ENCODE results near the gene XYLT1.

The XYLT1 gene

DNA sequence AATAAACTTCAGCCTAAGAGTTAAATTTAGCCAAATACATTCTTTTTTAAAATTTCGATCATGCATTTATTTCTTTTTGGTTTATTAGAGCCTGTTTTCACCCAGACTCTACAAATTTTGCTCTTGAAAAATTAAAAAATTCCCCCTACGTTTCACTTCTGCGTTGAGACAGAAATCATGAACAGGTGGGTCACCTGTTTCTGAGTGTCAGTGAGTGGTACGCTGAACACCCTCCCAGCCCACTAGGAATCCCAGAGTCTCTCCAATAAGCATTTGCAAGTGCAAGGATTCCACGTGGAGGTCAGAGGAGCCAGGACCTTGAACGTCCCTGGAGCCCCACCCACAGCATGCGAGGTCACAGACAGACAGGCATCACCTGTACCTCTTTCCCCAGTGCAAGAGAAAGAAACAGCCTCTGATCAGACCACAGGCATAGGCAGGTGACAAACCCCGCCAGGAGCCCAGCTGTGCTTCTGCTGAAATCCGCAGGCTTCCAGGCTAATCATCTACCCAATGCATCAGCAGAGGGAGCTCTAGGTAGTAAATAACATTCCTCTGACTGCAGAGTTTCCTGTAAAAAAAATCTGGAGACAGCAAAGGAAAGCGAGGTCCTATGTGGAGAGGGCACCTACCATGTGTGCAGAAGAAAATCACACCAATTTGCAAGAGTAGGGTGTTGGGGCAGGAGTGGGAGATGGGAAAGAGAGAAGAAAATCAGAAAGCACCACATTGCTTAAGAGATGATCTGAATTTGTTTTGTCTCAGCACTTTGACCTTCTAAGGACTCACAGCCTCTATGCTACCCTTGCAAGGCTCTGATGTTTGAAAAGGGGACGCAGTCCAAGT lies 5.9 kb upstream of the XYLT1 start:
- Histone ChIP-seq H3K4me2 (peak overlapping the region; percentile 46; the same call in 1 of the 2 replicates), H3K4me3 (IDR thresholded peaks at IDR 0.05; ENCODE audit: insufficient read depth, low read depth, low read length) (no peak overlapping the region), H4K20me1 (ENCODE audit: insufficient read depth) (no peaks in the 10 kb centered on the region), H3K79me2 (ENCODE audit: insufficient read depth, low read depth) (no peaks in the 10 kb centered on the region), H3K36me3 (ENCODE audit: insufficient read depth) (no peaks in the 10 kb centered on the region), H3K27ac (peak overlapping the region; percentile 21; the same call in 1 of the 2 replicates), H3K27me3 (ENCODE audit: insufficient read depth, low read depth) (no peaks in the 10 kb centered on the region), H2AFZ (ENCODE audit: low read depth) (peak overlapping the region; percentile 66), H3K4me1 (ENCODE audit: low read depth, poor library complexity, severe bottlenecking) (peaks cover 13% of the 10 kb centered on the region), H3K9ac (no peak overlapping the region)
- TF ChIP-seq, protein P1, sequence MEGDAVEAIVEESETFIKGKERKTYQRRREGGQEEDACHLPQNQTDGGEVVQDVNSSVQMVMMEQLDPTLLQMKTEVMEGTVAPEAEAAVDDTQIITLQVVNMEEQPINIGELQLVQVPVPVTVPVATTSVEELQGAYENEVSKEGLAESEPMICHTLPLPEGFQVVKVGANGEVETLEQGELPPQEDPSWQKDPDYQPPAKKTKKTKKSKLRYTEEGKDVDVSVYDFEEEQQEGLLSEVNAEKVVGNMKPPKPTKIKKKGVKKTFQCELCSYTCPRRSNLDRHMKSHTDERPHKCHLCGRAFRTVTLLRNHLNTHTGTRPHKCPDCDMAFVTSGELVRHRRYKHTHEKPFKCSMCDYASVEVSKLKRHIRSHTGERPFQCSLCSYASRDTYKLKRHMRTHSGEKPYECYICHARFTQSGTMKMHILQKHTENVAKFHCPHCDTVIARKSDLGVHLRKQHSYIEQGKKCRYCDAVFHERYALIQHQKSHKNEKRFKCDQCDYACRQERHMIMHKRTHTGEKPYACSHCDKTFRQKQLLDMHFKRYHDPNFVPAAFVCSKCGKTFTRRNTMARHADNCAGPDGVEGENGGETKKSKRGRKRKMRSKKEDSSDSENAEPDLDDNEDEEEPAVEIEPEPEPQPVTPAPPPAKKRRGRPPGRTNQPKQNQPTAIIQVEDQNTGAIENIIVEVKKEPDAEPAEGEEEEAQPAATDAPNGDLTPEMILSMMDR (conservative IDR thresholded peaks at IDR 0.05; ENCODE audit: low read depth, low read length), result peak; percentile 84

DNA sequence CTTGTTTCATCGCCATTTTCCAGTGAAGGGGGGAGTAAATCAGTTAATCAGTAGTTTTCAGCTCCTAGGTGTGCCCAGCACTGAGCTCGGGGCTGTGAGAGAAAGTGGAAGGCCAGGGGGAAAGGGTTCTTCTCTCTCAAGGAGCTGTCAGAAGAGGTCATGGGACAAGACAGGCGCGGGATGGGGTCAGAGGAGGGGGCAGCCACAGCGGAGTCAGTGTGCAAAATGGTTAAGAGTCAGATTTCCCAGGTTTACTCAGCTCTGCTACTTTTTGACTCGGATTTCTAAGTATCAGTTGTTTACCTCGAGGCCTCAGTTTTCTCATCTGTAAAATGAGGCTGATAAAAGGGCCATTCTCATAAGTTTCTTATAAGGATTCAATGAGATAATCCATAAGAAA lies 4.3 kb upstream of the XYLT1 start:
- Histone ChIP-seq H2AFZ (ENCODE audit: low read depth) (no peak overlapping the region), H3K36me3 (ENCODE audit: insufficient read depth) (no peaks in the 10 kb centered on the region), H3K9ac (no peak overlapping the region), H3K27ac (no peak overlapping the region), H4K20me1 (ENCODE audit: insufficient read depth) (no peaks in the 10 kb centered on the region), H3K4me3 (IDR thresholded peaks at IDR 0.05; ENCODE audit: insufficient read depth, low read depth, low read length) (no peak overlapping the region), H3K79me2 (ENCODE audit: insufficient read depth, low read depth) (no peaks in the 10 kb centered on the region), H3K4me1 (ENCODE audit: low read depth, poor library complexity, severe bottlenecking) (peaks cover 13% of the 10 kb centered on the region), H3K4me2 (no peak overlapping the region), H3K27me3 (ENCODE audit: insufficient read depth, low read depth) (no peaks in the 10 kb centered on the region)
- TF ChIP-seq, protein P1 (conservative IDR thresholded peaks at IDR 0.05; ENCODE audit: low read depth, low read length), result no peak

DNA sequence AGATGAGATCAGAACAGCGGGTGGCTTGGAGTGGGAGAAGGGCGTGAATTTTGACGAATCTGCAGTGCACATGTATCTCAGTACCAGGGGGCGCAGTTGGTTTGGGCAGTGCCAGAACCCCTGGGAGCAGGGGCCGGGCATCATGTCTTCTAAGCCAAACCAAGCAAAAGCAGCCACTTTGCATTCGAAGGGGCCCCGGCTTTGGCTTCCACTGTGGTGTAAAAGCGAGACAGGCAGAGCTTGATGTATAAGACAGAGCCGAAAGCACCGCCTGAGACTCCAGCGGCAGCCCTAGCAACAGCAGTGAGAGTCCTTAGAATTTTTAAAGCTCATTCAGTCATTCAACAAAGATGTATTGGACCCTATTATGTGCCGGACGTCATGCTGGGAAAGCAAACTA lies 3.8 kb upstream of the XYLT1 start:
- Histone ChIP-seq H4K20me1 (ENCODE audit: insufficient read depth) (no peaks in the 10 kb centered on the region), H3K4me3 (IDR thresholded peaks at IDR 0.05; ENCODE audit: insufficient read depth, low read depth, low read length) (no peak overlapping the region), H2AFZ (ENCODE audit: low read depth) (no peak overlapping the region), H3K4me2 (no peak overlapping the region), H3K79me2 (ENCODE audit: insufficient read depth, low read depth) (peaks cover 3% of the 10 kb centered on the region; the same call in 1 of the 2 replicates), H3K27me3 (ENCODE audit: insufficient read depth, low read depth) (no peaks in the 10 kb centered on the region), H3K4me1 (ENCODE audit: low read depth, poor library complexity, severe bottlenecking) (peaks cover 13% of the 10 kb centered on the region), H3K27ac (no peak overlapping the region), H3K36me3 (ENCODE audit: insufficient read depth) (no peaks in the 10 kb centered on the region), H3K9ac (no peak overlapping the region)
- TF ChIP-seq, protein P1 (conservative IDR thresholded peaks at IDR 0.05; ENCODE audit: low read depth, low read length), result no peak

DNA sequence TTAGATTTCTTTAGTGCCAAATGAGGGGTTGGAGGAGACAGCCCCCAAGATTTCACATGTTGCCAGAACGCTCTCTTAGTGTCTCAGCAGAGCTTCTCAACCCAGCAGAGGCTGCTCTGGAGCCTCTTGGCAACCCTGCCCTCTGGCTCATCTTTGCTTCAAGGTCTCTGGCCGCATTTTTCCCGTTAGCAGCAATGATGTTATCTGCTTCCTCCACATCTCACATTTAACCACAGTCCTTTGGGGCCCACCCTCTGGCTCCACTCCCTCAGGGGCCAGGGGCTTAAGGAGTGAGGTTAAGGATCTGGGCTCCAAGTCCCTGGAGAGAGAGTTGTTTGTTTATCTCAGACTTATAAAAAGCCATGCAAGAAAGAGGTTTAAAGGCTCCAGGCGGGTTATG lies 3.3 kb upstream of the XYLT1 start:
- no peak overlapping the region for H3K27ac ChIP-seq
- H3K4me1 ChIP-seq (ENCODE audit: low read depth, poor library complexity, severe bottlenecking), result peaks cover 13% of the 10 kb centered on the region
- TF ChIP-seq, protein P1 (conservative IDR thresholded peaks at IDR 0.05; ENCODE audit: low read depth, low read length), result no peak
- H3K4me2 ChIP-seq, result no peak overlapping the region
- H4K20me1 ChIP-seq (ENCODE audit: insufficient read depth), result no peaks in the 10 kb centered on the region
- no peaks in the 10 kb centered on the region for H3K36me3 ChIP-seq (ENCODE audit: insufficient read depth)
- H3K9ac ChIP-seq, result no peak overlapping the region
- peaks cover 8% of the 10 kb centered on the region; the same call in 1 of the 2 replicates for H3K79me2 ChIP-seq (ENCODE audit: insufficient read depth, low read depth)
- no peaks in the 10 kb centered on the region for H3K27me3 ChIP-seq (ENCODE audit: insufficient read depth, low read depth)
- no peak overlapping the region for H3K4me3 ChIP-seq (IDR thresholded peaks at IDR 0.05; ENCODE audit: insufficient read depth, low read depth, low read length)
- no peak overlapping the region for H2AFZ ChIP-seq (ENCODE audit: low read depth)
